HEK293T (cell line): ENCODE measurements around the gene ADA.

Source experiments
- CTCF ChIA-PET: fragments of 350-600 bp; formaldehyde crosslinking; extraction: SDS; loops from one replicate; lab custom pipeline; 2021; ENCODE audit warnings: antibody characterized with exemption, inconsistent platforms; lab: Yijun Ruan, JAX
- POLR2A ChIA-PET: fragments of 350-600 bp; formaldehyde crosslinking; extraction: SDS; loops from one replicate; lab custom pipeline; 2020; ENCODE audit warnings: antibody characterized with exemption, inconsistent platforms; lab: Yijun Ruan, JAX
- DNase-seq: peaks from one replicate; pipeline ENCODE4 v3.0.0; 2012; ENCODE audit warnings: mixed read lengths; ENCODE audit errors: extremely low spot score
- ARNT ChIP-seq: fragments of 450-650 bp; IDR thresholded peaks from 2 replicates; pipeline ENCODE4 v1.6.1; 2017; ENCODE audit warnings: mild to moderate bottlenecking
- BHLHE40 ChIP-seq: fragments of 450-650 bp; IDR thresholded peaks from 2 replicates; pipeline ENCODE4 v1.6.1; 2016; ENCODE audit warnings: mild to moderate bottlenecking, moderate library complexity, borderline replicate concordance
- CTBP1 ChIP-seq: fragments of 450-650 bp; IDR thresholded peaks from 2 replicates; pipeline ENCODE4 v1.6.1; 2016; ENCODE audit warnings: borderline replicate concordance
- ELF4 ChIP-seq: fragments of 450-650 bp; IDR thresholded peaks from 2 replicates; pipeline ENCODE4 v1.6.1; 2017; ENCODE audit warnings: antibody characterized with exemption
- FOXA1 ChIP-seq: fragments of 450-650 bp; IDR thresholded peaks from 2 replicates; pipeline ENCODE4 v1.6.1; 2016; ENCODE audit warnings: mild to moderate bottlenecking
- FOXK2 ChIP-seq: fragments of 450-650 bp; IDR thresholded peaks from 2 replicates; pipeline ENCODE4 v1.6.1; 2016; ENCODE audit warnings: mild to moderate bottlenecking
- FOXM1 ChIP-seq: fragments of 450-650 bp; IDR thresholded peaks from 2 replicates; pipeline ENCODE4 v1.6.1; 2017; ENCODE audit warnings: mild to moderate bottlenecking, borderline replicate concordance
- HDGF ChIP-seq: fragments of 450-650 bp; IDR thresholded peaks from 2 replicates; pipeline ENCODE4 v1.6.1; 2017; ENCODE audit warnings: antibody characterized with exemption, borderline replicate concordance
- L3MBTL2 ChIP-seq: fragments of 450-650 bp; conservative IDR thresholded peaks from 2 replicates; pipeline ENCODE4 v1.6.1; 2016; ENCODE audit warnings: mild to moderate bottlenecking
- LEF1 ChIP-seq: fragments of 450-650 bp; IDR thresholded peaks from 2 replicates; pipeline ENCODE4 v1.6.1; 2017; ENCODE audit warnings: mild to moderate bottlenecking, borderline replicate concordance
- NFRKB ChIP-seq: fragments of 450-650 bp; IDR thresholded peaks from 2 replicates; pipeline ENCODE4 v1.6.1; 2016; ENCODE audit warnings: mild to moderate bottlenecking, moderate library complexity
- PKNOX1 ChIP-seq: fragments of 450-650 bp; IDR thresholded peaks from 2 replicates; pipeline ENCODE4 v1.6.1; 2016
- SP1 ChIP-seq: fragments of 450-650 bp; IDR thresholded peaks from 2 replicates; pipeline ENCODE4 v1.6.1; 2017
- SUZ12 ChIP-seq: fragments of 450-650 bp; IDR thresholded peaks from 2 replicates; pipeline ENCODE4 v1.6.1; 2016; ENCODE audit warnings: mild to moderate bottlenecking
- TARDBP ChIP-seq: fragments of 450-650 bp; IDR thresholded peaks from 2 replicates; pipeline ENCODE4 v1.6.1; 2016
- ZNF384 ChIP-seq: fragments of 450-650 bp; IDR thresholded peaks from 2 replicates; pipeline ENCODE4 v1.6.1; 2016

The ADA gene

GRCh38 chr20:44627364-44628010 lies 24.0 kb downstream of the ADA start:
- no peak for DNase-seq
- TF ChIP-seq ARNT (no peak), FOXM1 (no peak), FOXK2 (no peak), LEF1 (no peak), FOXA1 (no peak), SUZ12 (no peak), ELF4 (no peak), ZNF384 (no peak)
- ChIA-PET CTCF (interaction anchor here (0.6 kb wide), 1 partner anchor 410 kb away, joined by 3 read pairs; no protein-coding TSS in a partner anchor), POLR2A (no interaction called here)

- DNase-seq, result no peak
- ChIA-PET POLR2A (no interaction called here), CTCF (no interaction called here)
- TF ChIP-seq PKNOX1, result no peak
- TF ChIP-seq L3MBTL2, result no peak
- no peak for TF ChIP-seq FOXA1
- no peak for TF ChIP-seq ZNF384
- no peak for TF ChIP-seq SP1
- TF ChIP-seq NFRKB, result no peak
- TF ChIP-seq HDGF, result no peak
- TF ChIP-seq SUZ12, result no peak
- TF ChIP-seq CTBP1, result no peak
- TF ChIP-seq FOXK2, result no peak
- no peak for TF ChIP-seq BHLHE40
- TF ChIP-seq ELF4, result no peak
- TF ChIP-seq ARNT, result no peak
- TF ChIP-seq TARDBP, result no peak
- TF ChIP-seq FOXM1, result no peak
- no peak for TF ChIP-seq LEF1
Measured at GRCh38 chr20:44626278-44626677, 25.2 kb downstream of the ADA start.

- ChIA-PET POLR2A (no interaction called here), CTCF (no interaction called here)
- no peak for DNase-seq
- TF ChIP-seq FOXA1, result no peak
- TF ChIP-seq CTBP1, result no peak
- TF ChIP-seq NFRKB, result no peak
- TF ChIP-seq LEF1, result no peak
- TF ChIP-seq ZNF384, result no peak
- no peak for TF ChIP-seq FOXK2
- no peak for TF ChIP-seq SP1
- no peak for TF ChIP-seq BHLHE40
- no peak for TF ChIP-seq SUZ12
- no peak for TF ChIP-seq TARDBP
- no peak for TF ChIP-seq FOXM1
- TF ChIP-seq ARNT, result no peak
- no peak for TF ChIP-seq HDGF
- TF ChIP-seq L3MBTL2, result no peak
- TF ChIP-seq PKNOX1, result no peak
- TF ChIP-seq ELF4, result no peak
Measured at GRCh38 chr20:44625361-44625760, 26.1 kb downstream of the ADA start.

GRCh38 chr20:44624743-44625271 lies 26.7 kb downstream of the ADA start:
- ChIA-PET CTCF (no interaction called here), POLR2A (no interaction called here)
- TF ChIP-seq L3MBTL2, result no peak
- TF ChIP-seq FOXM1, result no peak
- no peak for TF ChIP-seq NFRKB
- TF ChIP-seq ARNT, result no peak
- no peak for TF ChIP-seq FOXA1
- TF ChIP-seq ELF4, result no peak
- TF ChIP-seq SUZ12, result no peak
- DNase-seq, result no peak

GRCh38 chr20:44624152-44624551 lies 27.3 kb downstream of the ADA start:
- CTCF ChIA-PET, result no interaction called here
- no peak for TF ChIP-seq FOXK2
- no peak for TF ChIP-seq CTBP1
- no peak for TF ChIP-seq BHLHE40
- no peak for TF ChIP-seq FOXA1
- TF ChIP-seq FOXM1, result no peak
- TF ChIP-seq PKNOX1, result no peak
- no peak for TF ChIP-seq ZNF384
- no peak for TF ChIP-seq SP1
- no peak for TF ChIP-seq L3MBTL2
- TF ChIP-seq TARDBP, result no peak
- TF ChIP-seq NFRKB, result no peak
- TF ChIP-seq SUZ12, result no peak
- DNase-seq, result no peak
- POLR2A ChIA-PET, result no interaction called here

- ChIA-PET POLR2A (no interaction called here), CTCF (no interaction called here)
- DNase-seq, result no peak
- TF ChIP-seq TARDBP, result no peak
- no peak for TF ChIP-seq NFRKB
- TF ChIP-seq PKNOX1, result no peak
- no peak for TF ChIP-seq FOXM1
- TF ChIP-seq ARNT, result no peak
- TF ChIP-seq L3MBTL2, result no peak
- no peak for TF ChIP-seq FOXK2
- no peak for TF ChIP-seq SUZ12
- no peak for TF ChIP-seq FOXA1
- no peak for TF ChIP-seq HDGF
- no peak for TF ChIP-seq SP1
- no peak for TF ChIP-seq ZNF384
Measured at GRCh38 chr20:44622501-44623270, 28.8 kb downstream of the ADA start.
